ENCODE results near the gene SOAT1.

SOAT1 gene

GRCh38 chr1:179366093-179366800 lies 72.7 kb downstream of the SOAT1 start:
- H3K4ac ChIP-seq (ENCODE audit: low read depth in 1 of 2, low read length in 2 of 2), result peak overlapping the region in 1 of 2 experiments; percentile 84
- H3K27ac ChIP-seq (ENCODE audit: low read length, poor library complexity, severe bottlenecking), result no peak overlapping the region
- peak overlapping the region in 1 of 2 experiments; percentile 50 for H3K23ac ChIP-seq (ENCODE audit: low read length in 2 of 2)
- no peak for DNase-seq
- no peak overlapping the region for H2AK5ac ChIP-seq (ENCODE audit: low read length, severe bottlenecking)
- H3K9ac ChIP-seq (ENCODE audit: low read length), result peak overlapping the region; percentile 95
- no peaks in the 10 kb centered on the region for H3K27me3 ChIP-seq (ENCODE audit: control insufficient read depth in 1 of 2, insufficient read depth in 1 of 2, low read length in 2 of 2)
- H3K9me3 ChIP-seq (ENCODE audit: control insufficient read depth, low read length), result no peaks in the 10 kb centered on the region
- no peak overlapping the region for H2BK5ac ChIP-seq (ENCODE audit: low read depth, low read length, poor library complexity, severe bottlenecking)
- H3K79me1 ChIP-seq (replicated peaks; ENCODE audit: low read length, poor library complexity, severe bottlenecking), result peaks cover 4% of the 10 kb centered on the region
- H3K4me3 ChIP-seq (ENCODE audit: insufficient read depth in 1 of 2, low read depth in 1 of 2, low read length in 2 of 2), result peak overlapping the region; percentile 80 to 84
- H4K8ac ChIP-seq (ENCODE audit: low read length), result peak overlapping the region; percentile 90
- H3K4me2 ChIP-seq (ENCODE audit: low read length, poor library complexity, severe bottlenecking), result peak overlapping the region; percentile 91
- 14% methylated on average over 25 of the region's 28 CpGs for WGBS
- H2AFZ ChIP-seq (ENCODE audit: low read depth, low read length), result peak overlapping the region; percentile 100
- no peaks in the 10 kb centered on the region for H3K4me1 ChIP-seq (ENCODE audit: control insufficient read depth, insufficient read depth, low read depth, low read length)
- peak overlapping the region; percentile 23 for H2BK120ac ChIP-seq (ENCODE audit: low read depth, low read length)
- H4K91ac ChIP-seq (ENCODE audit: low read length), result peak overlapping the region; percentile 57
- peak overlapping the region in 1 of 2 experiments; percentile 91 for H3K14ac ChIP-seq (ENCODE audit: low read length in 2 of 2)
- no peak overlapping the region for H2BK15ac ChIP-seq (ENCODE audit: low read depth, poor library complexity, severe bottlenecking)
- H3K36me3 ChIP-seq (ENCODE audit: control insufficient read depth in 1 of 2, insufficient read depth in 2 of 2, low read depth in 1 of 2, low read length in 2 of 2), result no peaks in the 10 kb centered on the region
- peak overlapping the region in 1 of 2 experiments; percentile 37 for H2BK12ac ChIP-seq (ENCODE audit: low read length in 2 of 2)
- peak overlapping the region; percentile 45 to 97 for H3K18ac ChIP-seq (ENCODE audit: low read depth in 1 of 2, low read length in 2 of 2)

DNA sequence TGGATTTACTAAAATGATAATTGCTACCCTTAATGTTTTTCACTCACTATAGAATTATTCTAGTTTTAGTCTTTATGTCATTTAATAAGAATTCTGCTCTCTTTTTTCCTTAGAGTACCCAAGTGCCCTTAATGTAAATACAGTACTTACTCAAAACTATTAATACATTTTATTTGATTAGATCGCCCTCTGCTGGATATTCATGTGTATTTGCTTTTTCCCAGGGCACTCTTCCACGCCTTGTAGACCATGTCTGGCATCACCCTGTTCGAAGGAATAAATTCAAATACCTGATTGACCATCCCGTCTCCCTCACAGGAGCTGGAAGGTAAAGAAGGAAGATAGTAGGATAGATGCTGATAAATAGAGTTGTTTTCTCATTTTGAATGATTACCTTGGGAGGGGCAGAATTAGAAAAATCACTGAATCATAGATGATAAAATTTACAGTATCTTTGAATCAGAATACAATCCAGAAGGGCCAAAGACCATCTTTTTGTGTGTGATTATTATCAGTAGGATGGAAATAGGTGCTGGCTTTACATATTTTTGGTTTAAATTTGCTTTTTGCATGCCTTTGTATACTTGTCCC lies 76.2 kb downstream of the SOAT1 start:
- Histone ChIP-seq H4K8ac (ENCODE audit: low read length) (no peak overlapping the region), H3K14ac (ENCODE audit: low read length in 2 of 2) (no peak overlapping the region), H2AK5ac (ENCODE audit: low read length, severe bottlenecking) (no peak overlapping the region), H4K91ac (ENCODE audit: low read length) (no peak overlapping the region), H3K27me3 (ENCODE audit: control insufficient read depth in 1 of 2, insufficient read depth in 1 of 2, low read length in 2 of 2) (no peaks in the 10 kb centered on the region), H3K18ac (ENCODE audit: low read depth in 1 of 2, low read length in 2 of 2) (no peak overlapping the region), H2BK12ac (ENCODE audit: low read length in 2 of 2) (no peak overlapping the region), H3K4me2 (ENCODE audit: low read length, poor library complexity, severe bottlenecking) (no peak overlapping the region), H3K9ac (ENCODE audit: low read length) (no peak overlapping the region), H3K4me1 (ENCODE audit: control insufficient read depth, insufficient read depth, low read depth, low read length) (no peaks in the 10 kb centered on the region), H2BK120ac (ENCODE audit: low read depth, low read length) (no peak overlapping the region), H3K23ac (ENCODE audit: low read length in 2 of 2) (no peak overlapping the region), H2BK15ac (ENCODE audit: low read depth, poor library complexity, severe bottlenecking) (no peak overlapping the region), H3K27ac (ENCODE audit: low read length, poor library complexity, severe bottlenecking) (no peak overlapping the region), H3K36me3 (ENCODE audit: control insufficient read depth in 1 of 2, insufficient read depth in 2 of 2, low read depth in 1 of 2, low read length in 2 of 2) (no peaks in the 10 kb centered on the region), H2AFZ (ENCODE audit: low read depth, low read length) (no peak overlapping the region), H3K4me3 (ENCODE audit: insufficient read depth in 1 of 2, low read depth in 1 of 2, low read length in 2 of 2) (no peak overlapping the region), H3K4ac (ENCODE audit: low read depth in 1 of 2, low read length in 2 of 2) (no peak overlapping the region), H3K9me3 (ENCODE audit: control insufficient read depth, low read length) (no peaks in the 10 kb centered on the region), H3K79me1 (replicated peaks; ENCODE audit: low read length, poor library complexity, severe bottlenecking) (peaks cover 3% of the 10 kb centered on the region), H2BK5ac (ENCODE audit: low read depth, low read length, poor library complexity, severe bottlenecking) (no peak overlapping the region)
- peak; percentile 79 for DNase-seq
- WGBS, result no CpG with 5 or more reads among the region's 4 CpGs

- 90% methylated on average over 2 of the region's 4 CpGs for WGBS
- H3K18ac ChIP-seq (ENCODE audit: low read depth in 1 of 2, low read length in 2 of 2), result no peak overlapping the region
- H3K27me3 ChIP-seq (ENCODE audit: control insufficient read depth in 1 of 2, insufficient read depth in 1 of 2, low read length in 2 of 2), result no peaks in the 10 kb centered on the region
- no peak overlapping the region for H2BK15ac ChIP-seq (ENCODE audit: low read depth, poor library complexity, severe bottlenecking)
- no peaks in the 10 kb centered on the region for H3K79me1 ChIP-seq (replicated peaks; ENCODE audit: low read length, poor library complexity, severe bottlenecking)
- H3K27ac ChIP-seq (ENCODE audit: low read length, poor library complexity, severe bottlenecking), result no peak overlapping the region
- no peak overlapping the region for H3K23ac ChIP-seq (ENCODE audit: low read length in 2 of 2)
- no peak overlapping the region for H3K9ac ChIP-seq (ENCODE audit: low read length)
- H2AFZ ChIP-seq (ENCODE audit: low read depth, low read length), result no peak overlapping the region
- H3K36me3 ChIP-seq (ENCODE audit: control insufficient read depth in 1 of 2, insufficient read depth in 2 of 2, low read depth in 1 of 2, low read length in 2 of 2), result no peaks in the 10 kb centered on the region
- H3K4me1 ChIP-seq (ENCODE audit: control insufficient read depth, insufficient read depth, low read depth, low read length), result no peaks in the 10 kb centered on the region
- no peak overlapping the region for H4K8ac ChIP-seq (ENCODE audit: low read length)
- no peak overlapping the region for H2BK5ac ChIP-seq (ENCODE audit: low read depth, low read length, poor library complexity, severe bottlenecking)
- H3K4me3 ChIP-seq (ENCODE audit: insufficient read depth in 1 of 2, low read depth in 1 of 2, low read length in 2 of 2), result no peak overlapping the region
- no peaks in the 10 kb centered on the region for H3K9me3 ChIP-seq (ENCODE audit: control insufficient read depth, low read length)
- no peak overlapping the region for H3K4ac ChIP-seq (ENCODE audit: low read depth in 1 of 2, low read length in 2 of 2)
- H2AK5ac ChIP-seq (ENCODE audit: low read length, severe bottlenecking), result no peak overlapping the region
- no peak for DNase-seq
- H2BK12ac ChIP-seq (ENCODE audit: low read length in 2 of 2), result no peak overlapping the region
- no peak overlapping the region for H2BK120ac ChIP-seq (ENCODE audit: low read depth, low read length)
- no peak overlapping the region for H3K14ac ChIP-seq (ENCODE audit: low read length in 2 of 2)
- no peak overlapping the region for H4K91ac ChIP-seq (ENCODE audit: low read length)
- H3K4me2 ChIP-seq (ENCODE audit: low read length, poor library complexity, severe bottlenecking), result no peak overlapping the region
Observed at GRCh38 chr1:179372160-179372559, 78.6 kb downstream of the SOAT1 start.

DNA sequence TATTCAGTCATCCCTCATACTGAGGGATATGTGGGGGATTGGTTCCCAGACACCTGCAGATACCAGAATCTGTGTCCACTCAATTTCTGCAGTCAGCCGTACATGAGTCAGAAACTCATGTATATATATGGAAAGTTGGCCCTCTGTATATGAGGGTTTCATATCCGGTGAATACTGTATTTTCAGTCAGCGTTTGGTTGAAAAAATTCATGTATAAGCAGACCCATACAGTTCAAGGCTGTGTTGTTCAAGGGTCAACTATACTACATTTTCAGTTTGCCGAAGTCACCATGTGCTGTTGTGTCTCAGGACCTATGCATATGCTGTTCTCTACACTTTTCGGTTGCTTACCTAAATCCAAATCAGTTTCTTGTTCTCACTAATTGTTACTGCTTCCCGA lies 82.6 kb downstream of the SOAT1 start:
- H2AK5ac ChIP-seq (ENCODE audit: low read length, severe bottlenecking), result no peak overlapping the region
- H3K4me3 ChIP-seq (ENCODE audit: insufficient read depth in 1 of 2, low read depth in 1 of 2, low read length in 2 of 2), result no peak overlapping the region
- H3K9me3 ChIP-seq (ENCODE audit: control insufficient read depth, low read length), result no peaks in the 10 kb centered on the region
- no peak overlapping the region for H3K27ac ChIP-seq (ENCODE audit: low read length, poor library complexity, severe bottlenecking)
- no peak overlapping the region for H3K18ac ChIP-seq (ENCODE audit: low read depth in 1 of 2, low read length in 2 of 2)
- WGBS, result 97% methylated on average over 4 of the region's 6 CpGs
- no peak for DNase-seq
- H3K79me1 ChIP-seq (replicated peaks; ENCODE audit: low read length, poor library complexity, severe bottlenecking), result no peaks in the 10 kb centered on the region
- H3K4me2 ChIP-seq (ENCODE audit: low read length, poor library complexity, severe bottlenecking), result no peak overlapping the region
- H3K9ac ChIP-seq (ENCODE audit: low read length), result no peak overlapping the region
- H2AFZ ChIP-seq (ENCODE audit: low read depth, low read length), result no peak overlapping the region
- H2BK12ac ChIP-seq (ENCODE audit: low read length in 2 of 2), result no peak overlapping the region
- no peak overlapping the region for H4K91ac ChIP-seq (ENCODE audit: low read length)
- no peak overlapping the region for H3K23ac ChIP-seq (ENCODE audit: low read length in 2 of 2)
- H2BK15ac ChIP-seq (ENCODE audit: low read depth, poor library complexity, severe bottlenecking), result no peak overlapping the region
- H2BK5ac ChIP-seq (ENCODE audit: low read depth, low read length, poor library complexity, severe bottlenecking), result no peak overlapping the region
- no peaks in the 10 kb centered on the region for H3K36me3 ChIP-seq (ENCODE audit: control insufficient read depth in 1 of 2, insufficient read depth in 2 of 2, low read depth in 1 of 2, low read length in 2 of 2)
- no peak overlapping the region for H2BK120ac ChIP-seq (ENCODE audit: low read depth, low read length)
- no peaks in the 10 kb centered on the region for H3K27me3 ChIP-seq (ENCODE audit: control insufficient read depth in 1 of 2, insufficient read depth in 1 of 2, low read length in 2 of 2)
- no peak overlapping the region for H3K4ac ChIP-seq (ENCODE audit: low read depth in 1 of 2, low read length in 2 of 2)
- no peaks in the 10 kb centered on the region for H3K4me1 ChIP-seq (ENCODE audit: control insufficient read depth, insufficient read depth, low read depth, low read length)
- no peak overlapping the region for H4K8ac ChIP-seq (ENCODE audit: low read length)
- no peak overlapping the region for H3K14ac ChIP-seq (ENCODE audit: low read length in 2 of 2)

All from mesenchymal stem cell (in vitro differentiated cells and primary cell).